HG03521 (cell line): Measurements from ENCODE around the gene CFHR2.

ENCODE experiments used
- ATAC-seq: cut with Tn5 transposase; IDR thresholded peaks from one replicate; pipeline ENCODE4 v1.9.1; 2021; ENCODE audit warnings: mild to moderate bottlenecking, moderate library complexity; ENCODE audit not compliant: unreplicated experiment

The CFHR2 gene

DNA sequence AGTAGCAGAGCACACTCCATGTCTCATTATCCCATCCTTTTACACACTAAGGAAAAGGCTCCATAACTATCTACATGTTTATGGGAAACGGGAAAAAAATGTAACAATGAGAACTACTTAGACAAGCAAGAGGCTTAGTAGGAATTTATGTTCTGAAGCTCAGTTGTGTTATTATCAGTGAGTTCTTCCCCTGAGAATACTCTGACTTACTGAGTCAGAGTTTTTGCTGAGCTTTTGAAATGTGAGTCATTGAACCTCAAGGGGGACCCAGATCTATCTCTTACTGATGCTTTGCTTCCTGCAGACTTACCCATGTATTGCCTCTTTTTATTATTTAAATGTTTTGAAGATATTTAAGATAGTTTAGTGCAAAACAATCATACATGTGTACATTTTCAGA lies 53.9 kb downstream of the CFHR2 start:
- no peak for ATAC-seq

DNA sequence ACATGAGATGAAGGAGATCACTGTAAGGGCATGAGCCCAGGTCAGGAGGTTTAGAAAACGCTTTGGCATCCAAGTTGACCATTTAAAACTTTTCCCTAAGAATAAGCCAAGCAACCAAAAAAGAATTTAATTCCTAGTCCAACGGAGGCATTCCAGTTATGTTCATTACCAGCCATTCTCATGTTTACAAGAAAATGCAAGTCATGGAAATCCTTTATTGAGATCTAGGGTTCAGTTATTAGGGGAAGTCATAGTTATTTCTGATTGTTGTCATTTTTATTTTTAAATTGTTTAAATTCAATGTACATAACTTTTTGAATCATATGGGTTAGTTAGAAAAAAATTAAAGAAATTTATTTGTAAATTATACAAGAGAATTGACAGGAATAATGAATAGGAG lies 58.3 kb downstream of the CFHR2 start:
- no peak for ATAC-seq

GRCh38 chr1:197003132-197003531 lies 59.6 kb downstream of the CFHR2 start:
- ATAC-seq: no peak

DNA sequence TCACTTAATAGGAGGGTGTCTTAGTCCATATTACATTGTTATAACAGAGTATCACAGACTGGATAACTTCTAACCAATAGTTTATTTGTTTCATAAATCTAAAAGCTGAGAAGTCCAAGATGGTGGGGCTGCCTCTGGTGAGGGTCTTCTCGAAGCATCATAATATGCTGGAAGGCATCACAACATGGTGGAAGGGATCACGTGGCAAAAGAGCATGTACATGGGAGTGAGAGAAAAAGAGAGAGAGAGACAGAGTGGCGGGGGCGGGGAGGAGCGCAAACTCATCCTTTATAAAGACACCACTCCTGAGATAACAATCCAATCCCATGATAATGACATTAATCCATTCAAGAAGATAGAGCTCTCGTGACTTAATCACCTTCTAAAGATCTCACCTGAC lies 65.3 kb downstream of the CFHR2 start:
- no peak for ATAC-seq
